Left lung (tissue), 10 donors: Measurements from ENCODE around the gene HCN1. TPM values are rescaled to one million over a fixed set of nuclear protein-coding genes. Genes with fewer than 3 reads are reported as not detected.

Experiments
- ATAC-seq: fragments of 200-7000 bp; cut with Tn5 transposase; one replicate; pipeline ENCODE4 v1.9.1; 2020; ENCODE audit warnings: moderate library complexity
- DNase-seq, 4 donors: peaks; one replicate each; pipeline ENCODE4 v3.0.0-alpha.2; 2013 to 2020
- H3K27ac ChIP-seq, 2 donors: fragments of 200-600 bp; sonication (generic) in 1 of 2; one replicate each; pipeline versions ENCODE4 v1.5.0 to v1.8.0; 2020 to 2021
- H3K27me3 ChIP-seq, 2 donors: fragments of 200-600 bp; sonication (generic) in 1 of 2; one replicate each; pipeline versions ENCODE4 v1.5.0 to v1.8.0; 2020 to 2021
- H3K36me3 ChIP-seq, 2 donors: fragments of 200-600 bp; sonication (generic) in 1 of 2; one replicate each; pipeline versions ENCODE4 v1.5.0 to v1.8.0; 2020 to 2021
- H3K4me1 ChIP-seq, 2 donors: fragments of 200-600 bp; one replicate each; pipeline ENCODE4 v1.8.0; 2021
- H3K4me3 ChIP-seq, 2 donors: fragments of 200-600 bp; sonication (generic) in 1 of 2; one replicate each; pipeline versions ENCODE4 v1.5.0 to v1.8.0; 2020 to 2021; ENCODE audit warnings: mild to moderate bottlenecking in 1 of 2
- H3K9me3 ChIP-seq, 2 donors: fragments of 200-600 bp; sonication (generic) in 1 of 2; one replicate each; pipeline versions ENCODE4 v1.5.0 to v1.8.0; 2020 to 2021
- CTCF ChIP-seq, 2 donors: fragments of 200-600 bp; sonication (generic) in 1 of 2; IDR thresholded peaks; one replicate each; pipeline versions ENCODE4 v1.5.0 to v1.8.0; 2021; ENCODE audit warnings: antibody characterized with exemption in 2 of 2
- intact Hi-C, 2 donors: fragments of 100-400 bp; cut with DNase I; formaldehyde crosslinking; loops; one replicate each; pipeline versions ENCODE4 v1.11.2 to v1.14.2; 2022
- polyA plus RNA-seq, 6 donors: library from polyadenylated mRNA; unstranded; fragments of 120-200 nt; gene quantifications; one replicate each; pipeline ENCODE4 v1.2.1, GENCODE V29; 2013; ENCODE audit not compliant: insufficient read length in 6 of 6
- total RNA-seq, 2 donors: library from RNA; stranded (reverse); fragmentation: NEBNext Ultra II Directional; extraction: Animal tissue kit (Norgen Biotek cat#: 25700); gene quantifications; one replicate each; pipeline ENCODE4 v1.2.1, GENCODE V29; 2021
- donor health status: DM: no; HTN: yes; CAD: no.
- donor health status: DM: no; HTN: no; CAD: no.

HCN1 gene
- total and polyA plus RNA-seq, 8 donors: 0.04 to 0.47 (median 0.06) TPM; not detected in 1

GRCh38 chr5:45264447-45264846 is 431.7 kb downstream of the HCN1 start:
- intact Hi-C loops: no loop called here
- Histone ChIP-seq H3K27me3 (no peaks in the 10 kb centered on the region), H3K4me1 (no peaks in the 10 kb centered on the region), H3K27ac (no peak overlapping the region), H3K4me3 (no peak overlapping the region), H3K36me3 (no peaks in the 10 kb centered on the region), H3K9me3 (peaks cover 0 to 8% of the 10 kb centered on the region in 2 donors)
- DNase-seq (no peak), ATAC-seq (no peak)
- no peak for TF ChIP-seq CTCF (IDR thresholded peaks at IDR 0.05)

DNA sequence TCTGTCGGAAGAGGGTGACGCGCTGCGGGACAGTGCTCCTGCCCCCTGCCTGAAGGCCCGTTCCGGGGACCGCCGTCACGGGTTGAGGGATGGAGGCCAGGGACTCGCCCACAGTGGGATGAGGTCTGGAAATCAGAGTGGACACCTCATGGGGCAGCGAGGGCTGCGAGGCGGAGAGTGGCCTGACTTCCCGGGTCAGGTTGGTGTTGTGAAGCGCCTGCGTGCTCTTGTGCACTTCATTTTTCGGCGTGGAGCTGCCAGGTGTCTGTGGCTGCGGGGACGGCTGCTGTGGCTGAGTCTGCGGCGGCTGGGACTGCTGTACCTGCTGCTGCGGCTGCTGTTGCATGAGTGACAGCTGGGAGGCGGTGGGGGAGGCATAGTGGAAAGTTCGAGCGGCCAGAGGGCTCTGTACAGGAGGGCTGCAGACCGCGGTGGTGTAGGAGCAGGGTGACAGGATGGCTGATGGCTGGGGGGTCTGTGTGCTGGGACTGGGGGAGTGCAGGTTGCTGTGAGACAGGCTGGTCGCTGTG is 434.1 kb downstream of the HCN1 start:
- Histone ChIP-seq H3K27ac (no peak overlapping the region), H3K4me3 (no peak overlapping the region), H3K36me3 (no peaks in the 10 kb centered on the region), H3K27me3 (no peaks in the 10 kb centered on the region), H3K9me3 (peaks cover 0 to 8% of the 10 kb centered on the region in 2 donors), H3K4me1 (no peaks in the 10 kb centered on the region)
- no peak for TF ChIP-seq CTCF (IDR thresholded peaks at IDR 0.05)
- ATAC-seq (no peak), DNase-seq (peak in 1 of 4 donors; percentile 74)
- intact Hi-C loops: no loop called here

DNA sequence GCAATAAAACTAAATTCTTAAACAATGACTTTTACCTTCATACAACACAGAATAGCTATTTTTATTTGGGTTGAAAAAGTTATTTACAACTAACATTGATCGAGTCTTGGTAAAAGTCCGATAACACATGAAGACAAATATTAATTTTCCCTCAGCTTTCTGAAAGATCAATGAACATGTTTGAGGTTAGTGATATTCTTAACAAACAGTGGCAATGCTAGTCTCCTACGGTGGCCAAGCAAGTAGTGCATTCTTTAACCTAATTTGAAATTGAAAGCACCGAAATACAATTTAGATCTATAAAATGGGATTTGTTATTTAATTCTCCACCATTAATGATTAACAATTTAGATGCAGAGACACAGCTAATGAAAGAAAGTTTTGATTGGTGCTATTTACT is 435.1 kb downstream of the HCN1 start:
- H3K27me3 ChIP-seq: no peaks in the 10 kb centered on the region
- ATAC-seq (no peak), DNase-seq (no peak)
- no peak overlapping the region for H3K4me3 ChIP-seq
- H3K27ac ChIP-seq: no peak overlapping the region
- H3K36me3 ChIP-seq: no peaks in the 10 kb centered on the region
- no peaks in the 10 kb centered on the region for H3K4me1 ChIP-seq
- TF ChIP-seq CTCF (IDR thresholded peaks at IDR 0.05): no peak
- peaks cover 0 to 11% of the 10 kb centered on the region in 2 donors for H3K9me3 ChIP-seq
- intact Hi-C loops: no loop called here

- no peaks in the 10 kb centered on the region for H3K36me3 ChIP-seq
- ATAC-seq (no peak), DNase-seq (no peak)
- no peak for TF ChIP-seq CTCF (IDR thresholded peaks at IDR 0.05)
- intact Hi-C loops: no loop called here
- no peak overlapping the region for H3K27ac ChIP-seq
- H3K4me1 ChIP-seq: no peaks in the 10 kb centered on the region
- peaks cover 0 to 11% of the 10 kb centered on the region in 2 donors for H3K9me3 ChIP-seq
- no peak overlapping the region for H3K4me3 ChIP-seq
- H3K27me3 ChIP-seq: no peaks in the 10 kb centered on the region
Observed at GRCh38 chr5:45260292-45260691, 435.9 kb downstream of the HCN1 start.

DNA sequence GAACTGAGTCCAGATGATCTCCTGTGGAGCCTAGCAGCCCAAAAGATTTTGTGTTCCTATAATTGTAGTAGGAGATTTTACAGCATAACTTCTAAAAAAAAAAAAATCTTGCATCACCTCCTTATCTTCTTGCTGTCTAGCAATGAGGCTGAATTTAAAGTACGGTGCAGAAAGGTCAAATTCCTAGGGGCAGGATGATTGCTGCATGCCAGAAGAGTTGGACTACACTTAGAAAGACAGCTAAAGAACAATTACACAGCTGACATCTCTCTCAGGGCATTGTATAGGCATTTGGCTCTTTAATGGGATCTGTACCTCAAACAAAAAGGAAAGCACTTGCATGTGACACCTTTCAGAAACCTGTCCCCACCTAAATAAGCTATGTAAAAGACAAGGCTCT is 443.2 kb downstream of the HCN1 start:
- no peak for TF ChIP-seq CTCF (IDR thresholded peaks at IDR 0.05)
- DNase-seq (peak in 2 of 4 donors; percentile 8 to 10), ATAC-seq (no peak)
- H3K9me3 ChIP-seq: peaks cover 0 to 16% of the 10 kb centered on the region in 2 donors
- H3K27me3 ChIP-seq: no peaks in the 10 kb centered on the region
- H3K27ac ChIP-seq: no peak overlapping the region
- H3K36me3 ChIP-seq: no peaks in the 10 kb centered on the region
- H3K4me3 ChIP-seq: no peak overlapping the region
- intact Hi-C loops: no loop called here
- no peaks in the 10 kb centered on the region for H3K4me1 ChIP-seq
